GM12872 (cell line): ENCODE measurements around the gene FYN.

Experiments used
- TF ChIP-seq, protein P1 (sequence below): IDR thresholded peaks from 3 replicates; pipeline ENCODE4 v1.5.1; 2011; ENCODE audit warnings: low read depth, mild to moderate bottlenecking, low read length, moderate library complexity; ENCODE audit not compliant: insufficient read depth

The FYN gene

GRCh38 chr6:111824608-111825337, 48.5 kb downstream of the FYN start:
- TF ChIP-seq, protein P1, sequence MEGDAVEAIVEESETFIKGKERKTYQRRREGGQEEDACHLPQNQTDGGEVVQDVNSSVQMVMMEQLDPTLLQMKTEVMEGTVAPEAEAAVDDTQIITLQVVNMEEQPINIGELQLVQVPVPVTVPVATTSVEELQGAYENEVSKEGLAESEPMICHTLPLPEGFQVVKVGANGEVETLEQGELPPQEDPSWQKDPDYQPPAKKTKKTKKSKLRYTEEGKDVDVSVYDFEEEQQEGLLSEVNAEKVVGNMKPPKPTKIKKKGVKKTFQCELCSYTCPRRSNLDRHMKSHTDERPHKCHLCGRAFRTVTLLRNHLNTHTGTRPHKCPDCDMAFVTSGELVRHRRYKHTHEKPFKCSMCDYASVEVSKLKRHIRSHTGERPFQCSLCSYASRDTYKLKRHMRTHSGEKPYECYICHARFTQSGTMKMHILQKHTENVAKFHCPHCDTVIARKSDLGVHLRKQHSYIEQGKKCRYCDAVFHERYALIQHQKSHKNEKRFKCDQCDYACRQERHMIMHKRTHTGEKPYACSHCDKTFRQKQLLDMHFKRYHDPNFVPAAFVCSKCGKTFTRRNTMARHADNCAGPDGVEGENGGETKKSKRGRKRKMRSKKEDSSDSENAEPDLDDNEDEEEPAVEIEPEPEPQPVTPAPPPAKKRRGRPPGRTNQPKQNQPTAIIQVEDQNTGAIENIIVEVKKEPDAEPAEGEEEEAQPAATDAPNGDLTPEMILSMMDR: no peak

DNA sequence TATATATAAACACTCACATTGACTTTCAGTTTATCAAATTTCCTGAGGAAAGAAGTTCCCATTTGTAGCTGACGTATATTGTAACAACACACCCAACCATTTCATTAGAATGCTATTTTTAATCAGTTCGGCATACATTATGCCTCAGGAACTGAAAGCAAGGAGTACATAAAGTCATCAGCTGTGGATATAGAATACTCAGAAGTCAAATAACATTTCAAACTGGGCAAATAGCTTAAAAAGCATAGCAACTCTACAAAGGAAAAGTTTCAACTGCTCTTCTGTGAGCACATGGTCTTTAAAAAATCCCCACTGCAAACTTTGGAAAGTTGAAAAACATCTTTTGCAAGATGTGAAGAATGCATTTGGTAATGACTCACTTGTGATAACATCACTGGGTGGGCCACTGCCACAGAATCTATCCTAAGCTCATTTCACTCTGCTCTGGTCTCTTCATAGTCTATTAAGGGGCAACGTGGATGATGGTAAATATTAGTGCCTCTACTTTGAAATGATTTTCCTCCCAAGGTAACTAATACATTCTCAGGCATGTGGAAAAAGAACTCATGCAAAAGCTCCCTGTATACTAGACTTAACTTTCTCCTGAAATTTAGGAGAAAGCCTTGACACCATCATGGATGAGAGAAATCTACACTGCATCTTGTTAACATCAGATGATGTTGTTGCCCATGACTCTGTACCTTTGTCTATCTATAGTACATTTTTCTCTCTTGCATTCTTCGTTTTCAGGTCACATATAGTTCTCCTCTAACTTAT, 49.2 kb downstream of the FYN start:
- TF ChIP-seq, protein P1: no peak

- TF ChIP-seq, protein P1: no peak
These were observed 50.2 kb downstream of the FYN start for GRCh38 chr6:111823012-111823411.

DNA sequence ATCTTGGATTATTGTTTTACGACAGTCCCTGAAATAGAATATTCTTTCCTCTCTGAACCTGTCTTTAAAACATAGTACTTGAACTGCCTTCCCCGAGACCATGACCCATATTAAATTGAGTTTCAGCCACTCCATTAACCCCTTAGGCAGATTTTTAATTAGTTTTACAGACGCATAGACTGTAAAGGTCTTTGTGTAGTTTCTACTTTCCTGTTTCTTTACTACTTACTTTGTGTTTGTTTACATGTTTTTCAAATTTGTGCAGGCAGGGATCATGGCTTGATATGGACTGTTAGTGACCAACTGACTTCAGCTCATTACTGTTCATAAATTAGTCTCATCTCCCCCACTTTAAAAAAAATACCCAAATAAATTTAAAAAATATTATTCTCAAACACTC, 53.8 kb downstream of the FYN start:
- TF ChIP-seq, protein P1: no peak

DNA sequence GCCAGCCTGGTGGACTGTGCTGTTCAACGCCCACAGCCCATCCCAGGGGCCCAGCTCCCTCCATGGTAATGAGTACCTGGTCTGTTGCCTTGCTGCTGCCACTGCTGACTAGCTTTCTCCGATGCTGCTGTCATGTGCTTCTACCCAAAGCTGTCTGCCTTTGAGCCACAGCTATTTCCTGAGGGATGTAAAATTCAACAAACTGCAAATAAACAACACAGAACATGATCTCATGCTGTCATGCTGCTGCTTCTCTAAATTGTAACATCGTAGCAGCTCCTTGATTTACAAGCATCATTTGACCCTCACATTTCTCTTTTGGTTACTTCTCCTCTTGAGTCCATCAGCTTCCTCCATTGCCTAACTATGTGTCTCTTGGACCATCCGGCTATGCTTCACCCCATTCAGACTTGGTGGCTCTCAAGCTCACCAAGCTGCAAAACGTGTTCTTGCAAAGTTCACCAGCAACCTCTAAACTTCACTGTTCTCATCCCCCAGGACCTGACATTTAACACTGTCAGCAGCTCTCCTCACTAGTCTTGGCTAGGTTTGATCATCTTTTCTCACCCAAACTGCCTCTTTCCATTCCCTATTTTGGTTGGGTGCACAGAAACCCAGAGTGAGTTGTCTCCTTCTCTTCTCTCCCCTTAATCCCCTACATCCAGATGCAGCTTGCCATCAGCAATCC, 54.6 kb downstream of the FYN start:
- TF ChIP-seq, protein P1: no peak

DNA sequence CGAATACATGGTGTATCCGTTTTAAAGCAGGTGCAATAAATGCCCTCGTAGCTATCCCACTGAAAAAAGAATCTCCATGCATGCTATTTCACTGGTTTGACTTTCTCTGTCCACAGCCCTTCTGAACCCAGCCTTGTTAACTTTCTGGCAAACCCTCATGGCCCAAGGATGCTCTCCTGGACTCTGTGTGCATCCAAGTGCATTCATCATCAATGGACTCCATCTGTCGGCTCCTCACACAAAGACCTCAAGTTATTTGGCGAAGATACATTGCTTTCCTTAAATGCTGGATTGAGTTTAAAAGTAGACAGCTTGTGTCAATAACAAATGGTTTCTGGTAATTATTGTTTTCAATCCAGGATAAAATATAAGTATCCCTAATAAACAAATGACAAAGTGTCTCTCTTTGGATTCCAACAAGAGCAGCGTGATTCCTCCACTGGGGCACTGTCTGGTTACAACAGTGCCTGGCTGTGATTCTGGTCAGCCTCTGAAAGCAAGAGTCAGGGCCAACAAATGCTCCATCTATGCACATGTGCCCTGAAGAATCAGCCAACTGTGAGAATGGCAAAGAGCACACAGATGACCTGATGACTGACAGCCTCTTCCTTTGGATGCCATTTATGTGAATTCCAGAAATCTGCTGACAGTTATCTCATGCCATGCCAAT, 55.7 kb downstream of the FYN start:
- TF ChIP-seq, protein P1: no peak
